HG03575 (cell line): ENCODE measurements around the gene PKHD1.
"Not testable (repeated sequence)": the region's sequence is repeated elsewhere in the genome, so short reads cannot be mapped to it uniquely, and the experiment has no call there.

Experiments used
- ATAC-seq: cut with Tn5 transposase; IDR thresholded peaks from one replicate; pipeline ENCODE4 v1.9.1; 2021; ENCODE audit not compliant: unreplicated experiment, insufficient number of reproducible peaks, low FRiP score; ENCODE audit errors: extremely low read depth

The PKHD1 gene

DNA sequence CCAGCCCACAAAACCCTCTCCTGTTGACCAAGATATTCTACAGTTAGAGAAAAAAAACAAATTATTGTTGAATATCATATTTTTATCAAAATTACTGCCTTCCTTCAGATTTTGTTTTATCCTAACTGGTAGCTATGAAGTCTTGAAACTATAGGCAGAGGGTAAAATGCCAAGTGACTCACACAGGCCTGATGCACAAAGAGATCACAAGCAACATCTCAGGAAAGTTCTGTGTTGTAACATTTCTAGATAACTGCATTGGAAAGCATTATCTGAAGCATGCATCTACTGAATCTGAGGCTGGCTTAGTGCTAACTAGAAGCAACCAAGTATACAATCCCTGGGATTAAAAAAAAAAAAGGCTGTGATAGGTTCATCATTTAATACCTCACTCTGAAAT is 134.2 kb downstream of the PKHD1 start:
- no peak for ATAC-seq

DNA sequence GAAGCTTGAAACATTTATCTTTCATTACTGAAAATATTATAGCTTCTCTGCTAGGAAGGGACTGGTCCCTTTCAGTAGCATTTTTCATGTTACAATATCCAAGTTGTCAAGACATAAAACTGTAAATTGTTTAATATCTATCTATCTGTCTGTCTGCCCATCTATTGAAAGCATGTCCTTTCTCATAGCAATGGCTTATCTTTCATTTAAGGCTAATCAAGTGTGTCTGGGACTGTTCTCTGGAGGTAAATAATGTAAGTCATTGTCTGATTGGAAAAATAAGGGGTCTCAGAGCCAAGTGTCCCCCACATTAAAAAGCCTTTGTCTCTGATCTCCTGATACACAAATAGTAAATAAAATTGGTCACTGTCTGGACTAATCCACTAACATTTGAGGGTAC is 135.5 kb downstream of the PKHD1 start:
- ATAC-seq, result no peak

DNA sequence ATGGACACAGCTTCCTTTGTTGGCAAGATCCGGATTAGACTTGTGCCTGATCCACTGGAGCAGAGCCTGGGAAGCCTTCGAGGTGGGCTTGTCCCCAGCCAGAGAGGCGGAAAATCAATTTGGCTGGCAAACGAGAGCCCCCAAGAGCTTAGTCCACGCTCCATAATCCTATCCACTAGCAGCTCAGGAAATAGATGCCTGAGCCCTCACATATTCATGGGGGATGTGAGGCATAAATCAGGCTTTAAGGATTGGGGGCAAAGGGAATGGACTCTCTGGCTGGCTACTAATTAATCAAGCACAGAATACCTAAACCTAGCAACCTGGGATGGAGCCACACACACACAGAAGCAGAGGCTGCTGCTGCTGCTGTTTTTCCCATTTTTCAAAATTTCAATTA is 137.9 kb downstream of the PKHD1 start:
- ATAC-seq, result no peak

DNA sequence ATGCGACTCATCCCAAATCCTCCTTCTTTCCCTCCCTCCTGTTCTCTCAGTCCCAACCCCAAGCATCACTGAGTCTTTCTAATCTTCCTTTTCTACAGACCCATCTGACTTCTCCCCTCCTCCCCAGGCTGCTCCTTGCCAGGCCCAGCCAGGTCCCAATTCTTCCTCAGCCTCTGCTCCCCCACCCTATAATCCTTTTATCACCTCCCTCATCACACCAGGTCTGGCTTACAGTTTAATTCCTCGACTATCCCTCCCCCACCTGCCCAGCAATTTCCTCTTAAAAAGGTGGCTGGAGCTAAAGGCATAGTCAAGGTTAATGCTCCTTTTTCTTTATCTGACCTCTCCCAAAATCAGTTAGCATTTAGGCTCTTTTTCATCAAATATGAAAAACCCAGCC is 147.7 kb downstream of the PKHD1 start:
- not testable (repeated sequence) for ATAC-seq

DNA sequence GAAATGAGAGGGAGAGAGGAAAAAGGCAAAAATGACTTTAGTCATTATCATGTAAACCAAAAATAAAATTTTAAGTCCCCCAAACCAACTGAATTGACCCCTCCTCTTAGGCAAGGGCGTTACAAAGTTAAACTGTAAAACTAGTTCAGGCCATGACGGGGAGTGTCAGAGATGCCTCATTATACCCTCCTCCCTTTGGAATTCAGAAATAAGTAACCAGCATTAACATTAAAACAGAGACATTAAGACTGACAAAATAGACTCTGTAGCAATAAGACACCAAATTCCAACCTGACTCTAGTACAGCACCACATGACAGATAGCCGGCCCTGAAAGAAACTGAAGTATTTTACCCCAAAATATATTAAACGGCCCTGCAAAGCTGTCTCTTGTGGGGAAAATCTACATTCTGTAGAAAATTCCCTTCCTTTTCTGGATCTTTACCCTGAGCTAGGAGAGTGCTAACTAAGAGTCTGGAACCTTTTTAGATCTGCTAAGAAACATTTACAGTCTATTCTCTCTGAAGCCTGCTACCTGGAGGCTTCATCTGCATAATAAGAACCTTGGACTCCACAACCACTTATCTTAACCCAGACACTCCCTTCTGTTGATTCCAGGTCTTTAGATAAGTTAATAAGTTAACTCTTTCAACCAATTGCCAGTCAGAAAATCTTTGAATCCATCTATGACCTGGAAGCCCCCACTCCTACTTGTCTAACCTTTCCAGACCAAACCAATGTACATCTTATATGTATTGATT is 150.7 kb downstream of the PKHD1 start:
- ATAC-seq, result no peak

DNA sequence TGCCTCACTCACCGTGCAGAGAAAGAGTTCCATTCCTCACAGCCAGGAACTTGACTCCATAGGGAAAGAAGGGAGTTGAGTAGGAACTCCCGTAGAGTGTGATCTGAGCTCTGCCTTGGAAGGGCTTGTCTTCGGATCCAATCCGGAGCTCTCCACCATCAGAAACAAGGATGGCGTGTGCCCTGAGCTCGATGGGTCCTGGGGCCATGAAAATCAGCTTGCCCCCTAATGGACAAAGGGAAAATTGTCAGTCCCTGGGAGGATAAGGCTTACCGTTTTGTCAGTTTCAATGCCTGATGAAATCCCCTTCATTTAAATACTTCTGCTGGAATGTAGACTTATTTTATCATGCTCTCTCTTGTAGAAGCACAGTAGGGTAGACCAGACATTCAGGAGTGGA is 153.3 kb downstream of the PKHD1 start:
- ATAC-seq, result no peak

DNA sequence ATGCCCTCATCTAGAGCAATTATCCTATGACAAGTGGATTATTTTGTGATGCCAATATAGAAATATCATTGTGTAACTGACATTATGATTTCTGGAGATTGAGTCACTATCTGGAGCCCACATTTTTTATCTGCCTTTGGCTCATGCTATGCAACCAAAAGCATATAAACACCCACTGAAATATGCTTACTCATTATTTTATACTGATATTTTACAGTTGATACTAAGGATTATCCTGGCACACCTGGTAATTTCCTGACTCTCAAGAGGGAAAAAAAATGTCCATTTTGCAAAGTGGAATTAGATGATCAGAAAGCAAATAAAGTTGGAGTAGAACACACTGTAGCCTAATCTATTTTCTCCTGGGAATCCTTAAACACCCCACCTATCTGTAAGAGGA is 154.5 kb downstream of the PKHD1 start:
- no peak for ATAC-seq

DNA sequence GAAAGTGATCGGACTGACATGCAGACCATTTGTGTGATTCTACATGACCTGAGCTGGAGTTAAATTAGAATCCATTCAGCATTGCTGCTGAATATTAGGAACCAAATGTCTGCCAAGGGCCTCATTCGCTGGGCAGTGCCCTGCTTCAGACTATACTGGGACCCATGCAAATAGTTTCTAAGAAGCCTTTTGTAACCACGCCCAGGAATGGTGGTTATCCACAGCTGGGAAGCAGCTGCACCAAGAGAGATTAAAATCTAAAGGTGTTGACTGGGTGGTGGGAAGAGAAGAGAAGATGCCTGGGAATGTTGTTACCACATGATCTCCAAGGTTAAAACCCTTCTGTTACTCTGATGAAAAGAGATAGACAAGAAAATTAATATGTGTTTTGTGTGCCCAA is 156.8 kb downstream of the PKHD1 start:
- ATAC-seq, result no peak

DNA sequence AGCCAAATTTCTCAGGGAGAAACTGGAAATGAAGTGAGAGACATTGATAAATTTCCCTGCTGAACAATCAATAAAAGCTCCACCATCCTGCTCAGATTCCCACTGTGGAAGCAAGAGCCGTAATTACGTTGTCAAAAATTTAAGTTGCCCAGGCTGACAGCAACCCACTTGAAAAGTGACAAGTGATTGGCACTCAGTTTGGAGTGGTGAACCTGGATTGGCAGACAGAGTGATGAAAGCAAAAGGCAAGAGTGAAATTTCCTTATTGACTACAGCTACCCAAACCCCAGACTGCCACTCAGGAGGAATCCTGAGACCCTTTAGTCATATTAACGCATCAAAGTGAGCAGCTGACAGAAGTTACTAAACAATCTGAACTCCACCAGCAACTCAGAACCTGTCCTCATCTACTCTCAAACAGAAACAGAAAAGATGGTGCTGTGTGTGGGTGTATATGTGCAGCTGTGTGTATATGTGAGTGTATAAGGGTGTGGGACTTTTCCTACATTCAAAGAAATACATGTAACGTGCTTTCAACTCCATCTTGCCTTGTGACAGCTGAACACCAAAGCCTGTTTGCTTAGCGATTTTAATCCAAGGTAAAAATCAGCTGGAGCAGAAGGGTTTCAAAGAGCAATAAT is 157.4 kb downstream of the PKHD1 start:
- no peak for ATAC-seq

DNA sequence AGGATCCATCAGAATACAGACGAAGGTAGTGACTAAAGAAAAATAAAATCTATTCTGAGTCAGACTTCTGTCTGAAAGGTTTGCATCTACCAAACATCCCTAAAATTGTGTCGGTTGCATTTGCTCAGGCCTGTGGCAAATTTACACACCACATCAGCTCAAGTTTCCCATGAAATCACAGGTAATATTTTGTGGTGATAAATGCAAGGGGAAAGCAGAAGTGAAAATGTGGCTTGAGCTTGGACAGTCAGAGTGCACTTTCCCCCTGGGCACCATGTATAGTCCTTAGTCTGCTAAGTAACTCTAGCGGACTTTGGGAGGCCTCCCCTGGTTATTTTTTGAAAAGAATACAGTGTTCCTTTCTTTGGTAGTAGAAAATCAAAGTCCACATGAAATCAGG is 159.1 kb downstream of the PKHD1 start:
- no peak for ATAC-seq

DNA sequence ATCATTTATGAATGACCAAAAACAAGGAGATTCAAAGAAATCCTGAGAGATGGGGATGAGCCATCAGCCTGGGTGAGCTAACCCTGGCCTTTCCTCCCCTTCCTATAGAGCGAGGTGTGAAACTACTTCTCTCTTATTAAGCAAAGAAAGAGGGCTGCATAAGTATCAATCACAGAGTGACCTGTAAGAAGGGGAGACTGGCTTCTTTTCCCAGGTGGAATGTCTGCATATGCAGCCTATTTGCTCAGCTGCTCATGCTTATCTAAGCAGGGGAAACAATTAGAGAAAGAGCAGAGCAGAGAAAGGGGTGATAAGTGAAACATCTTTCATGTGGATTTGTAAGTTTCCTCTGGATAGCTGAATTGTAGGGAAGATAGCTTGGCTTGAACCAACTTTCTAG is 160.0 kb downstream of the PKHD1 start:
- ATAC-seq, result no peak

DNA sequence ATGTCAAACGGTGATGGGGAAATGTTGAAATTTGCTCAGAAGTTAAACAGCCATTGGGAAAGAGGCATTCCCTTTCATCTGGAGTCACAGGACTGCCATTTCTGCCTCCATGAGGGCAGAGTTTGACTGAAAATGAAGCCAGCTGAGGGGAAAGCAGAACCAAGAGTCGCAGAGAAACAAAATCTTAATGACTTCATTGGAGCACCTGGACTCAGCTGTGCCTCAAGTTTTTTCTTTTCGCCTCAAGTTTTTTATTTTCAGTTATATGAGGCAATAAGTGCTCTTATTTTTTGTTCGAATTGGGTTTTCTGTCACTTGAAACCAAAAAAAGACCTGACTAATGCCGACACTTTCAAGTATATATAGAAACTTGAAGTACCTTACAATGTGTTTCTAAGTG is 161.3 kb downstream of the PKHD1 start:
- ATAC-seq, result no peak

DNA sequence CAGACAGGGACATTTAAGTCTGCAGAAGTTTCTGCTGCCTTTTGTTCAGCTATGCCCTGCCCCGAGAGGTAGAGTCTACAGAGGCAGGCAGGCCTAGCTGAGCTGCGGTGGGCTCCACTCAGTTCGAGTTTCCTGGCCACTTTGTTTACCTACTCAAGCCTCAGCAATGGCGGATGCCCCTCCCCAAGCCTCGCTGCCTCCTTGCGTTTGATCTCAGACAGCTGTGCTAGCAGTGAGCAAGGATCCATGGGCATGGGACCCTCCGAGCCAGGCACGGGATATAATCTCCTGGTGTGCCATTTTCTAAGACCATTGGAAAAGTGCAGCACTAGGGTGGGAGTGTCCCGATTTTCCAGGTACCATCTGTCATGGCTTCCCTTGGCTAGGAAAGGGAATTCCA is 164.9 kb downstream of the PKHD1 start:
- ATAC-seq, result not testable (repeated sequence)

DNA sequence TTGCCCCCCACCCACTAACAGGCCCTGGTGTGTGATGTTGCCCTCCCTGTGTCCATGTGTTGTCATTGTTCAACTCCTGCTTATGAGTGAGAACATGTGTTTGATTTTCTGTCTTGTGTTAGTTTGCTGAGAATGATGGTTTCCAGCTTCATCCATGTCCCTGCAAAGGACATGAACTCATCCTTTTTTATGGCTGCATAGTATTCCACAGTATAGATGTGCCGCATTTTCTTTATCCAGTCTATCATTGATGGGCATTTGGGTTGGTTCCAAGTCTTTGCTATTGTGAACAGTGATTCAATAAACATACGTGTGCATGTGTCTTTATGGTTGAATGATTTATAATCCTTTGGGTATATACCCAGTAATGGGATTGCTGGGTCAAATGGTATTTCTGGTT is 169.1 kb downstream of the PKHD1 start:
- ATAC-seq, result not testable (repeated sequence)

DNA sequence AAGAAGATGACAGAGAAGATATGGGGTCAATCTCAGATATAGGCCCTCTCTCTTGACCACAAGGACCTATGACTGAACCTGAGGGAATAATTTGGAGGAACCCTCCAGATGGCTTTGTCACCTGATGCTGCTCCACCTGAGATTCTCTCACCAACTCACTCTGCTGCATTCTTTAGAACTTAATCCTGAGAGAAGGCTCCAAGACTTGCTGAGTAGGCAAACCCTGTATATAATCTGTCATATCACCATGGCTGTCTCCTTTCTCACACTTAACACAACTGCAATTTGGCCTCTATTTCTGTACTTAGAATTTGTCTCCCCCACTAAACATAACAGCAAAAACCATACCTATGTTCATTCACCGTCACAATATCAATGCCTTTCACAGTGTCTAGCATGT is 172.3 kb downstream of the PKHD1 start:
- ATAC-seq, result no peak

DNA sequence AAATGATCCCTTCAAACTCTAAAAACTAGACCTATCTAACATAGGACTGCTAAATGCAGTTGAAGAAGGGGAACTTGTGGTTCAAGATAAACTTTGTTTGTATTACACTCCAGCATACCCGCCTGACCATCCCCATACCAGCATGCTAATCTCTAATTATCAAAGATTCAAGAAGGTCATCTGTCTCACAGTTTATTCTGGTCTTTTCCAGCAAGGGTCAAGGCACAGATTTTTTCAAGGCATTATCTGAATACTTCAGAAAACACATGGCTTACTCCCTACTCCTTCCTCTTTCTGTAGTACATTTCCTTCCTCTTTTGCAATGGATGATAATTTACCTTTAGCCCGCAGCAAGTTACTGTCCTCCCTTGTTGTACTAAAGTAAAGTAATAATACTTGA is 174.1 kb downstream of the PKHD1 start:
- no peak for ATAC-seq

DNA sequence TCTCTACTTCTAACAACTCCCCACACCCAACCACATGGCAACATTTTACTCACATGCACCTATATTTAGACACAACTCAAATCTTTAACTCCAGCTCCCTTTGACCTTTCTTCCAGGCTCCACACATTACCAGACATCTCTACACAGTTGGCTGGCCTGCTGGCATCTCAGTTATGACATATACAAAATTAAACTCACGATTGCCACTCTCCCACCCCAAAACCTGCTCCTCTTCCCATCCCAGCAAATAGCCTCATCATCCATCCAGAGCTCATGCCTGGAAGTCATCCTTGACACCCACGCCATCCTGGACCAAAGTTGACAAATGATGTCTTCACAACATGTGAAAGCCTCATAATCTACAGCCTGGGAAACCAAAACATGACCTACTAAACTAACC is 176.6 kb downstream of the PKHD1 start:
- ATAC-seq, result no peak

DNA sequence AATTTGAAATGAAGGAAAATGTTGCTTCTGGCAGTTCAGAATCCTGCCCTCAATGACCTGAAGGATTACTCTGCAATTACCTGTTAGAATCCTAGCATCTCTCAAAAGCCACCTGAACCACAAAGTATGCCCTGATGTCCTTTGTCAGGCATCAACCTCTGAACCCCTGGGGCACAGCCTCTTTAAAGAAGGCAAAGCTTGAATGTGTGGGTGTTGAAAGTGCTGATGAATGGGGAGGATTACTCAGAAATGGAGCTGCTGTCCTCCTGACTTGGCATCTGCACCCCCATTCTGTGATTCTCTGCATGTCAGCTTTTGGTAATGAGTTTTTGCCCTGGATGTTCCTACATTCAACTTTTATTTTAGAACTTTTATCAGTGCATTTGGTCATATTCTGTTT is 179.2 kb downstream of the PKHD1 start:
- no peak for ATAC-seq

DNA sequence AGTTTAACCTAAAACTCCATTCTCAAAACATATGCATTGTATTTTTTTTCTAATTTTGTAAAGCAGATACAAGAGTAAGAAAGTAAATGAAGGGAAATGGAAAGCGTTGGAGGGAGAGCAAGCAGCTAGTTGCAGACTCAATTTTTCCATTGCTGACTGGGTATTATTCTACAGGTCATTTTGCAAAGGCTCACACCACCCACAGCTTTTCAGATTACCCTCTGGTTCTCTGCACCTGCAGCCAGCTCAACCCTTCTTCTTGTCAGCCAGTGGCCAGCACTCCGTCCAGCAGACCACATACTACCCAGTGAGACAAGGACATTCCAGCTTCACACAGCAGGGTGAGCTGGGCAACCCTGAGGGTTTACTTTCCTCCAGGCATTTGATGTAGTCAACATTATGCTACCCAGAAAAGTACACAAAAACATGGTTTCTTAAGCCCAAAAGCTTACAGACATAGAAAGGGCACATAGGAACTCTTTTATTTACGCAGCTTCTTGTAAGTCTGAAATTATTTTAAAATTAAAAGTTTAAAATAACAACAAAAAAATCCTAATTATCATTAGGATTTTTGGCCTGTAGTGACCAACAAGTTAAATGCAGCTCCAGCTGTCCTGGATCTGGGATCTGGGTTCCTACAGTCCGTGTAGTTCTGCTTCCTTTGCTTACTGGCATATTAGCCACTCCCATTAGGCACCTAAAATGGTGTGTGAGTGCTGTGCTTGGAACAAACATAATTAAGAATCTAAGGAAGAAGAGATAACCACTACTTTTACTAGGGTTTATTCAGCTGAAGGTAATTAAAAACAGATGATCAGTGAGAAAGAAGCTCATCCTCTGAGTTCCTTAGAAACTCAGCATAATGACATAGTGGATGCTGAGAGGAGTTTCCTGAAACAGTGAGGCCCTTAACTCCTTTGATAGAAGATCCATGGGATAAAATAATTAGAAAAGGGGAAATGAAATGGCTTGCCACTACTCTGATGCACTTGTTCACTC is 185.3 kb downstream of the PKHD1 start:
- no peak for ATAC-seq

DNA sequence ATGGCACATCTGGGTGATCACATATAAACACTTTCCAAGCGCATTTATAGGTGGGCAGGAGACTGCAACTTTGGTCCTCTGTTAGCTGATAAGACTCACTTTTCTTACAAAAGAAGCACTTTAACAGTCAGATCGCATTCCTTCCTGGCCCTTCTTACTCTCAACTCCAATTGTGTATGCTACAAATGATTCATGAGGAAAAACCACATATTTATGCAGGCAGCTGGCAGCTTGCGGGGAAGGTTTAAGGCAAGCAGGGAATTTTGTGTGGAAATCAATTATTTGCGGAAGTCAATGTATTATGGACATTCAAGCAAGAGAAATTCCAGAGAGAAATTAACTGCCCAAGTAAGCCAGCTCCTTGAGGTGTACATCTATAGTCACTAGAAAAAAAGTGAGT is 194.0 kb downstream of the PKHD1 start:
- ATAC-seq, result no peak
